ENCODE results near the gene SULT2B1.
"Not testable (repeated sequence)": the region's sequence is repeated elsewhere in the genome, so short reads cannot be mapped to it uniquely, and the experiment has no call there.

The SULT2B1 gene

GRCh38 chr19:48624791-48625723, 73.1 kb downstream of the SULT2B1 start:
- DNase-seq, result no peak

GRCh38 chr19:48625891-48626327, 73.9 kb downstream of the SULT2B1 start:
- no peak for DNase-seq

GRCh38 chr19:48627201-48627864, 75.4 kb downstream of the SULT2B1 start:
- peak; percentile 23 for DNase-seq

GRCh38 chr19:48627865-48628314, 75.9 kb downstream of the SULT2B1 start:
- DNase-seq, result no peak

GRCh38 chr19:48628486-48629296, 76.7 kb downstream of the SULT2B1 start:
- DNase-seq, result no peak

- no peak for DNase-seq
These were observed 77.3 kb downstream of the SULT2B1 start for GRCh38 chr19:48629297-48629598.

GRCh38 chr19:48629599-48630295, 77.8 kb downstream of the SULT2B1 start:
- DNase-seq, result peak; percentile 28

- DNase-seq, result no peak
These were observed 78.5 kb downstream of the SULT2B1 start for GRCh38 chr19:48630296-48631063.

- DNase-seq, result no peak
These were observed 79.3 kb downstream of the SULT2B1 start for GRCh38 chr19:48631225-48631624.

GRCh38 chr19:48632286-48632685, 80.3 kb downstream of the SULT2B1 start:
- not testable (repeated sequence) for DNase-seq

GRCh38 chr19:48632692-48633147, 80.7 kb downstream of the SULT2B1 start:
- no peak for DNase-seq

GRCh38 chr19:48633148-48634035, 81.4 kb downstream of the SULT2B1 start:
- DNase-seq, result no peak

GRCh38 chr19:48634036-48634342, 82.0 kb downstream of the SULT2B1 start:
- DNase-seq, result no peak

- peak; percentile 93 for DNase-seq
These were observed 82.7 kb downstream of the SULT2B1 start for GRCh38 chr19:48634424-48635262.

GRCh38 chr19:48635263-48635965, 83.4 kb downstream of the SULT2B1 start:
- DNase-seq, result peak; percentile 75

GRCh38 chr19:48635966-48636858, 84.2 kb downstream of the SULT2B1 start:
- peak; percentile 36 for DNase-seq

GRCh38 chr19:48636859-48637448, 85.0 kb downstream of the SULT2B1 start, which contains the start of gene DBP:
Gene DBP (minus strand): TSS chr19:48637379. CDS start chr19:48636994, 385 bp downstream.
- DNase-seq, result no peak
